A673 (cell line): ENCODE data around the gene ODAD4. TPM values are rescaled to one million over a fixed set of nuclear protein-coding genes. Genes with fewer than 3 reads are reported as not detected.

Experiments used
- BruUV-seq: library from RNA; stranded (reverse); fragments of 400-500 nt; replicated peaks from 2 replicates; lab custom pipeline; 2021; lab: Mats Ljungman, UMichigan
- CTCF ChIA-PET: fragments of 300-600 bp; sonication (Branson Sonifier 250); formaldehyde crosslinking; loops from one replicate; lab custom pipeline; 2022; ENCODE audit warnings: antibody characterized with exemption; lab: Charles Lee
- POLR2A ChIA-PET: fragments of 300-600 bp; sonication (Branson Sonifier 250); formaldehyde crosslinking; loops from one replicate; lab custom pipeline; 2022; ENCODE audit warnings: antibody characterized with exemption; ENCODE audit not compliant: low non-redundant PET; lab: Charles Lee
- DNase-seq: peaks from one replicate; pipeline ENCODE4 v3.0.0-alpha.2; 2015; ENCODE audit warnings: low spot score
- H3K27ac ChIP-seq: fragments of 200-600 bp; sonication (generic); 2 replicates; pipeline ENCODE4 v1.5.1; 2016; ENCODE audit warnings: mixed run types, low read depth, mild to moderate bottlenecking, mixed read lengths, antibody characterized with exemption, low read length; ENCODE audit not compliant: poor library complexity, severe bottlenecking
- H3K27me3 ChIP-seq: fragments of 200-600 bp; sonication (generic); replicated peaks from 2 replicates; pipeline ENCODE4 v1.6.1; 2017; ENCODE audit warnings: mixed run types, low read depth, mild to moderate bottlenecking, mixed read lengths, antibody characterized with exemption, low read length; ENCODE audit not compliant: insufficient read depth, poor library complexity
- H3K36me3 ChIP-seq: fragments of 200-600 bp; sonication (generic); 2 replicates; pipeline ENCODE4 v1.6.1; 2016; ENCODE audit warnings: mixed run types, mild to moderate bottlenecking, mixed read lengths, antibody characterized with exemption, low read length; ENCODE audit not compliant: insufficient read depth, poor library complexity, severe bottlenecking
- H3K4me1 ChIP-seq: fragments of 200-600 bp; sonication (generic); 2 replicates; pipeline ENCODE4 v1.6.1; 2017; ENCODE audit warnings: mixed run types, mild to moderate bottlenecking, mixed read lengths, antibody characterized with exemption, low read length; ENCODE audit not compliant: insufficient read depth, poor library complexity, severe bottlenecking
- H3K4me3 ChIP-seq: fragments of 200-600 bp; sonication (generic); 2 replicates; pipeline ENCODE4 v1.5.1; 2016; ENCODE audit warnings: low read depth, mixed run types, mild to moderate bottlenecking, mixed read lengths, low read length; ENCODE audit not compliant: poor library complexity, severe bottlenecking
- H3K9me3 ChIP-seq: fragments of 200-600 bp; sonication (generic); 2 replicates; pipeline ENCODE4 v1.6.1; 2016; ENCODE audit warnings: mixed run types, low read depth, mild to moderate bottlenecking, mixed read lengths, antibody characterized with exemption, low read length; ENCODE audit not compliant: poor library complexity, severe bottlenecking
- EZH2 ChIP-seq: fragments of 200-600 bp; sonication (generic); IDR thresholded peaks from 2 replicates; pipeline ENCODE4 v1.6.1; 2017; ENCODE audit warnings: borderline replicate concordance, low read depth, mild to moderate bottlenecking, mixed read lengths, antibody characterized with exemption, low read length; ENCODE audit not compliant: poor library complexity, severe bottlenecking
- intact Hi-C: fragments of 100-400 bp; cut with micrococcal nuclease; formaldehyde crosslinking; loops from one replicate; pipeline ENCODE4 v1.10.0; 2022; ENCODE audit not compliant: unreplicated experiment
- total RNA-seq: library from RNA; stranded (reverse); gene quantifications from 2 replicates; pipeline ENCODE4 v1.2.3, GENCODE V29; 2021
- TF ChIP-seq, protein P1 (sequence below): fragments of 300-800, 200-600 bp; sonication (generic); conservative IDR thresholded peaks from 2 replicates; pipeline ENCODE4 v1.5.1; 2017; ENCODE audit warnings: low read depth, mild to moderate bottlenecking, antibody characterized with exemption, low read length, moderate library complexity, mixed read lengths

Gene ODAD4
- total RNA-seq, 1 experiment from 2014 or later = 0.97 TPM

- CTCF ChIA-PET = no interaction called here
- no peaks in the 10 kb centered on the region for H3K4me1 ChIP-seq
- no peak for DNase-seq
- H3K9me3 ChIP-seq = no peaks in the 10 kb centered on the region
- H3K4me3 ChIP-seq = no peak overlapping the region
- no peaks in the 10 kb centered on the region for H3K27me3 ChIP-seq
- H3K36me3 ChIP-seq = peaks cover 24% of the 10 kb centered on the region
- no peak overlapping the region for H3K27ac ChIP-seq
- TF ChIP-seq, protein P1, sequence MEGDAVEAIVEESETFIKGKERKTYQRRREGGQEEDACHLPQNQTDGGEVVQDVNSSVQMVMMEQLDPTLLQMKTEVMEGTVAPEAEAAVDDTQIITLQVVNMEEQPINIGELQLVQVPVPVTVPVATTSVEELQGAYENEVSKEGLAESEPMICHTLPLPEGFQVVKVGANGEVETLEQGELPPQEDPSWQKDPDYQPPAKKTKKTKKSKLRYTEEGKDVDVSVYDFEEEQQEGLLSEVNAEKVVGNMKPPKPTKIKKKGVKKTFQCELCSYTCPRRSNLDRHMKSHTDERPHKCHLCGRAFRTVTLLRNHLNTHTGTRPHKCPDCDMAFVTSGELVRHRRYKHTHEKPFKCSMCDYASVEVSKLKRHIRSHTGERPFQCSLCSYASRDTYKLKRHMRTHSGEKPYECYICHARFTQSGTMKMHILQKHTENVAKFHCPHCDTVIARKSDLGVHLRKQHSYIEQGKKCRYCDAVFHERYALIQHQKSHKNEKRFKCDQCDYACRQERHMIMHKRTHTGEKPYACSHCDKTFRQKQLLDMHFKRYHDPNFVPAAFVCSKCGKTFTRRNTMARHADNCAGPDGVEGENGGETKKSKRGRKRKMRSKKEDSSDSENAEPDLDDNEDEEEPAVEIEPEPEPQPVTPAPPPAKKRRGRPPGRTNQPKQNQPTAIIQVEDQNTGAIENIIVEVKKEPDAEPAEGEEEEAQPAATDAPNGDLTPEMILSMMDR = no peak
- no peak for TF ChIP-seq EZH2
- POLR2A ChIA-PET = interaction anchor here (0.5 kb wide), 1 partner anchor 393 kb away, joined by 6 read pairs; no protein-coding TSS in a partner anchor
- BruUV-seq = no TSS peak
- intact Hi-C loops = no loop called here
Measured at GRCh38 chr17:41972571-41973407, 42.4 kb downstream of the ODAD4 start.

DNA sequence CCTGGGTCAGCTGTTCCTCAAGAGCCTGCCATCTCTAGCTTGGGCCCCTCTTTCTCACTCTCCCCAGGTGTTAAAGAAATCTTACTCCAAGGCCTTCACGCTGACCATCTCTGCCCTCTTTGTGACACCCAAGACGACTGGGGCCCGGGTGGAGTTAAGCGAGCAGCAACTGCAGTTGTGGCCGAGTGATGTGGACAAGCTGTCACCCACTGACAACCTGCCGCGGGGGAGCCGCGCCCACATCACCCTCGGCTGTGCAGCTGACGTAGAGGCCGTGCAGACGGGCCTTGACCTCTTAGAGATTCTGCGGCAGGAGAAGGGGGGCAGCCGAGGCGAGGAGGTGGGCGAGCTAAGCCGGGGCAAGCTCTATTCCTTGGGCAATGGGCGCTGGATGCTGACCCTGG lies 43.0 kb downstream of the ODAD4 start:
- H3K4me1 ChIP-seq = no peaks in the 10 kb centered on the region
- no peaks in the 10 kb centered on the region for H3K9me3 ChIP-seq
- H3K27me3 ChIP-seq = no peaks in the 10 kb centered on the region
- CTCF ChIA-PET = no interaction called here
- BruUV-seq = no TSS peak
- DNase-seq = no peak
- no peak overlapping the region for H3K27ac ChIP-seq
- POLR2A ChIA-PET = no interaction called here
- no peak overlapping the region for H3K4me3 ChIP-seq
- peaks cover 24% of the 10 kb centered on the region for H3K36me3 ChIP-seq
- no peak for TF ChIP-seq EZH2
- TF ChIP-seq, protein P1 = no peak
- intact Hi-C loops = no loop called here

GRCh38 chr17:41974031-41974430 lies 43.6 kb downstream of the ODAD4 start:
- H3K4me1 ChIP-seq = no peaks in the 10 kb centered on the region
- ChIA-PET CTCF (no interaction called here), POLR2A (no interaction called here)
- intact Hi-C loops = no loop called here
- BruUV-seq = TSS peak; percentile 25
- no peak overlapping the region for H3K4me3 ChIP-seq
- no peak overlapping the region for H3K27ac ChIP-seq
- no peak for DNase-seq
- H3K9me3 ChIP-seq = no peaks in the 10 kb centered on the region
- H3K27me3 ChIP-seq = no peaks in the 10 kb centered on the region
- H3K36me3 ChIP-seq = peaks cover 22% of the 10 kb centered on the region
- TF ChIP-seq, protein P1 = no peak
- TF ChIP-seq EZH2 = no peak
